Colonic mucosa (tissue), 4 donors: ENCODE measurements around the gene CYP1A2. TPM values are rescaled to one million over a fixed set of nuclear protein-coding genes. Genes with fewer than 3 reads are reported as not detected.
A peak's percentile ranks its signal among the peaks of the same experiment; 100 is the strongest.

Experiments
- DNase-seq: peaks from one replicate; pipeline ENCODE4 v3.0.0-alpha.2; 2020
- H3K27ac ChIP-seq: fragments of 200-600 bp; one replicate; pipeline ENCODE4 v1.8.0; 2021
- H3K27me3 ChIP-seq: fragments of 200-600 bp; one replicate; pipeline ENCODE4 v1.8.0; 2021
- H3K36me3 ChIP-seq: fragments of 200-600 bp; one replicate; pipeline ENCODE4 v1.8.0; 2021
- H3K4me1 ChIP-seq: fragments of 200-600 bp; one replicate; pipeline ENCODE4 v1.8.0; 2021; ENCODE audit warnings: mild to moderate bottlenecking
- H3K4me3 ChIP-seq: fragments of 200-600 bp; one replicate; pipeline ENCODE4 v1.8.0; 2021
- H3K9ac ChIP-seq, 2 donors: one replicate each; pipeline ENCODE4 v1.7.0; 2013; ENCODE audit warnings: control low read depth in 2 of 2, low read depth in 2 of 2, low read length in 2 of 2
- H3K9me3 ChIP-seq: fragments of 200-600 bp; one replicate; pipeline ENCODE4 v1.8.0; 2021
- CTCF ChIP-seq: fragments of 200-600 bp; IDR thresholded peaks from one replicate; pipeline ENCODE4 v1.8.0; 2022; ENCODE audit warnings: antibody characterized with exemption, mild to moderate bottlenecking
- intact Hi-C: fragments of 100-400 bp; cut with DNase I; formaldehyde crosslinking; loops from one replicate; pipeline ENCODE4 v1.14.1; 2022
- total RNA-seq, 2 donors: library from RNA; stranded (reverse); fragmentation: NEBNext Ultra II Directional in 1 of 2; extraction: Animal tissue kit (Norgen Biotek cat#: 25700) in 1 of 2; gene quantifications; one replicate each; pipeline ENCODE4 v1.2.1, GENCODE V29; 2021
- donor health status: healthy.
- donor health status: DM: no; HTN: no; CAD: no.
- donor health status: DM: no; HTN: no; CAD: no.

Gene CYP1A2
- total RNA-seq, 2 donors from 2014 or later: not detected

GRCh38 chr15:74778599-74778970 lies 29.9 kb downstream of the CYP1A2 start:
- Histone ChIP-seq H3K36me3 (no peaks in the 10 kb centered on the region), H3K27ac (no peak overlapping the region), H3K27me3 (no peaks in the 10 kb centered on the region), H3K4me1 (peaks cover 26% of the 10 kb centered on the region), H3K9me3 (no peaks in the 10 kb centered on the region), H3K9ac (no peak overlapping the region), H3K4me3 (no peak overlapping the region)
- no peak for TF ChIP-seq CTCF
- peak; percentile 19 for DNase-seq
- intact Hi-C loops: no loop called here

- no peaks in the 10 kb centered on the region for H3K27me3 ChIP-seq
- TF ChIP-seq CTCF: no peak
- H3K4me3 ChIP-seq: no peak overlapping the region
- peak; percentile 18 for DNase-seq
- peak overlapping the region; percentile 81 for H3K27ac ChIP-seq
- intact Hi-C loops: no loop called here
- H3K9ac ChIP-seq: no peak overlapping the region
- no peaks in the 10 kb centered on the region for H3K9me3 ChIP-seq
- no peaks in the 10 kb centered on the region for H3K36me3 ChIP-seq
- H3K4me1 ChIP-seq: peaks cover 21% of the 10 kb centered on the region
Observed at GRCh38 chr15:74779162-74779648, 30.6 kb downstream of the CYP1A2 start.

- Histone ChIP-seq H3K9ac (peak overlapping the region; percentile 66 to 79), H3K27ac (peak overlapping the region; percentile 81), H3K4me3 (peak overlapping the region; percentile 35), H3K36me3 (no peaks in the 10 kb centered on the region), H3K9me3 (no peaks in the 10 kb centered on the region), H3K4me1 (peaks cover 21% of the 10 kb centered on the region), H3K27me3 (no peaks in the 10 kb centered on the region)
- TF ChIP-seq CTCF: no peak
- intact Hi-C loops: loop anchor here (5.0 kb wide), 1 partner anchor 122 kb away; no protein-coding TSS in a partner anchor
- DNase-seq: peak; percentile 51
Observed at GRCh38 chr15:74780523-74781430, 32.1 kb downstream of the CYP1A2 start.

GRCh38 chr15:74781431-74782258 lies 33.0 kb downstream of the CYP1A2 start, which contains the start of gene CSK:
TSS of gene CSK (plus strand) at chr15:74782080. CDS start at chr15:74798298, 16,218 bp downstream.
- TF ChIP-seq CTCF: peak; percentile 39
- H3K27ac ChIP-seq: peak within 1 kb of the TSS; percentile 81
- no peaks in the 10 kb centered on the region for H3K9me3 ChIP-seq
- peak within 1 kb of the TSS; percentile 66 to 100 for H3K9ac ChIP-seq
- DNase-seq: peak; percentile 75
- H3K4me3 ChIP-seq: peak within 1 kb of the TSS; percentile 70
- no peaks in the 10 kb centered on the region for H3K27me3 ChIP-seq
- peaks cover 26% of the 10 kb centered on the region for H3K4me1 ChIP-seq
- no peaks in the 10 kb centered on the region for H3K36me3 ChIP-seq
- intact Hi-C loops: loop anchor here (5.0 kb wide), 1 partner anchor 121 kb away; no protein-coding TSS in a partner anchor
